GM12878 (cell line): ENCODE measurements around the gene ELN.

ENCODE experiments used
- CEBPB ChIP-seq, 2 experiments: fragments of 150-350 bp in 1 of 2; IDR thresholded peaks; 2 replicates each; pipeline ENCODE4 v1.6.1; 2012 to 2014; ENCODE audit warnings: low read depth in 2 of 2, low read length in 2 of 2, borderline replicate concordance in 1 of 2, inconsistent platforms in 1 of 2
- CHD4 ChIP-seq: fragments of 200-600 bp; sonication (generic); IDR thresholded peaks from 2 replicates; pipeline ENCODE4 v1.6.1; 2016; ENCODE audit warnings: mild to moderate bottlenecking
- CREB1 ChIP-seq: IDR thresholded peaks from 2 replicates; pipeline ENCODE4 v1.6.1; 2012; ENCODE audit warnings: low read depth, mild to moderate bottlenecking, inconsistent platforms
- CREM ChIP-seq: IDR thresholded peaks from 2 replicates; pipeline ENCODE4 v1.6.1; 2014; ENCODE audit warnings: antibody characterized with exemption, low read depth
- DPF2 ChIP-seq: fragments of 450-650 bp; IDR thresholded peaks from 2 replicates; pipeline ENCODE4 v1.6.1; 2017; ENCODE audit warnings: mild to moderate bottlenecking
- EGR1 ChIP-seq, 2 experiments: IDR thresholded peaks; 1 replicate in 1 of 2; 2 replicates in 1 of 2; pipeline ENCODE4 v1.6.1; 2011 to 2012; ENCODE audit warnings: low read depth in 2 of 2, low read length in 2 of 2, borderline replicate concordance in 1 of 2, mild to moderate bottlenecking in 1 of 2, moderate library complexity in 1 of 2
- GABPA ChIP-seq: IDR thresholded peaks from 2 replicates; pipeline ENCODE4 v1.6.1; 2014; ENCODE audit warnings: antibody characterized with exemption, low read depth, mild to moderate bottlenecking, inconsistent platforms
- HDAC2 ChIP-seq: fragments of 200-600 bp; sonication (generic); IDR thresholded peaks from 2 replicates; pipeline ENCODE4 v1.6.1; 2017
- JUND ChIP-seq: IDR thresholded peaks from 2 replicates; pipeline ENCODE4 v1.6.1; 2012; ENCODE audit warnings: low read depth, mild to moderate bottlenecking, low read length, improper control_type of control experiment, moderate library complexity
- POLR2A ChIP-seq: IDR thresholded peaks from 2 replicates; pipeline ENCODE4 v1.6.1; 2011; ENCODE audit warnings: low read depth, mild to moderate bottlenecking, low read length
- TCF12 ChIP-seq: IDR thresholded peaks from 2 replicates; pipeline ENCODE4 v1.6.1; 2011; ENCODE audit warnings: low read depth, mild to moderate bottlenecking, low read length
- ZZZ3 ChIP-seq: IDR thresholded peaks from 2 replicates; pipeline ENCODE4 v1.6.1; 2011; ENCODE audit warnings: low read depth; ENCODE audit not compliant: control insufficient read depth, insufficient read length
- TF ChIP-seq, protein P1 (sequence below), 3 experiments: IDR thresholded peaks in 2 of 3; conservative IDR thresholded peaks in 1 of 3; 2 replicates each; pipeline ENCODE4 v1.5.1; 2011; ENCODE audit warnings: low read depth in 3 of 3, low read length in 3 of 3, mild to moderate bottlenecking in 3 of 3, control low read depth in 2 of 3, moderate library complexity in 2 of 3, inconsistent platforms in 1 of 3, mixed read lengths in 1 of 3; ENCODE audit not compliant: control insufficient read depth in 2 of 3, insufficient read depth in 1 of 3; ENCODE audit errors: extremely low read depth in 1 of 3

- TF ChIP-seq, protein P1, sequence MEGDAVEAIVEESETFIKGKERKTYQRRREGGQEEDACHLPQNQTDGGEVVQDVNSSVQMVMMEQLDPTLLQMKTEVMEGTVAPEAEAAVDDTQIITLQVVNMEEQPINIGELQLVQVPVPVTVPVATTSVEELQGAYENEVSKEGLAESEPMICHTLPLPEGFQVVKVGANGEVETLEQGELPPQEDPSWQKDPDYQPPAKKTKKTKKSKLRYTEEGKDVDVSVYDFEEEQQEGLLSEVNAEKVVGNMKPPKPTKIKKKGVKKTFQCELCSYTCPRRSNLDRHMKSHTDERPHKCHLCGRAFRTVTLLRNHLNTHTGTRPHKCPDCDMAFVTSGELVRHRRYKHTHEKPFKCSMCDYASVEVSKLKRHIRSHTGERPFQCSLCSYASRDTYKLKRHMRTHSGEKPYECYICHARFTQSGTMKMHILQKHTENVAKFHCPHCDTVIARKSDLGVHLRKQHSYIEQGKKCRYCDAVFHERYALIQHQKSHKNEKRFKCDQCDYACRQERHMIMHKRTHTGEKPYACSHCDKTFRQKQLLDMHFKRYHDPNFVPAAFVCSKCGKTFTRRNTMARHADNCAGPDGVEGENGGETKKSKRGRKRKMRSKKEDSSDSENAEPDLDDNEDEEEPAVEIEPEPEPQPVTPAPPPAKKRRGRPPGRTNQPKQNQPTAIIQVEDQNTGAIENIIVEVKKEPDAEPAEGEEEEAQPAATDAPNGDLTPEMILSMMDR (IDR thresholded peaks at IDR 0.05 in 2 of 3, conservative IDR thresholded peaks at IDR 0.05 in 1 of 3; ENCODE audit: control insufficient read depth in 2 of 3, extremely low read depth in 1 of 3, insufficient read depth in 1 of 3, low read depth in 3 of 3, low read length in 3 of 3): no peak
- TF ChIP-seq HDAC2 (no peak), CREM (no peak), CEBPB (IDR thresholded peaks at IDR 0.05; ENCODE audit: borderline replicate concordance in 1 of 2, low read depth in 2 of 2, low read length in 2 of 2) (no peak), GABPA (no peak), TCF12 (no peak), JUND (no peak), POLR2A (no peak), ZZZ3 (no peak), CREB1 (no peak), CHD4 (no peak), DPF2 (no peak), EGR1 (IDR thresholded peaks at IDR 0.05; ENCODE audit: borderline replicate concordance in 1 of 2, low read depth in 2 of 2, low read length in 2 of 2) (no peak)
Measured at GRCh38 chr7:74032191-74032490, 4.2 kb downstream of the ELN start.
